GM04504 (cell line): ENCODE results near the gene CHST1.

Source experiments
- DNase-seq: peaks from one replicate; pipeline ENCODE4 v3.0.0-alpha.2; 2012; ENCODE audit warnings: low read depth

The CHST1 gene

DNA sequence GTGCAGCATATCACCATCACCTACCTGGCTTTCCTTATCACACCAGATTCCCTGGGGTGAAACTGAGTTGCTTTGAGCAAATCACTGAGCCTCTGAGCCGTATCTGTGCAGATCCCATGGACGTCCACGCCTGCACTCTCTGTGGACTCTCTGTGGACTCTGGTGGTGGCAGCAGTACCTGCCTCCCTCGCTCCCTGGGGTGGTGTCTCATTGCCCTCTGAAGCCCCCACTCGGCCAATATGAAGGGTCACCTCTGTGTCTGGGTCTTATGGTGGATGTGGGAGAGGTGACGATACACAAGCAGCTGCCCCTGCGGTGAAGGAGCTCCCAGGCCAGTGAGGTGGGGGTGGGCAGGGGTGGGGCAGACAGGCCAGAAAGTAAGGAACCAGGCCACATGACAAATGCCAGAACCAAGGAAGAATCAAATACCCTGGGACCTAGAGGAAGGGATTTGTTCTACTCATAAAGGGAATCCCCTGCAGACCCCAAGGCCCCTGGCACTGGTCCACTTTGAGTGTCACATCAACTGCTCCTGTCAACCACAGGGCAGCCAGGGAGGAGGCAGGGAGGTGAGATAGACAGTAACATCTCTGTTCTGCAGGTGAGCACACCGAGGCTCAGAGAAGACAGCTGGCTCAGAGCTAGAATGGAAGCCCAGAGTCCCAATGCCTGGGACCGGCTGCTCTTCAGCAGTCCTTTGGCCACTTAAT is 9.2 kb upstream of the CHST1 start:
- no peak for DNase-seq

DNA sequence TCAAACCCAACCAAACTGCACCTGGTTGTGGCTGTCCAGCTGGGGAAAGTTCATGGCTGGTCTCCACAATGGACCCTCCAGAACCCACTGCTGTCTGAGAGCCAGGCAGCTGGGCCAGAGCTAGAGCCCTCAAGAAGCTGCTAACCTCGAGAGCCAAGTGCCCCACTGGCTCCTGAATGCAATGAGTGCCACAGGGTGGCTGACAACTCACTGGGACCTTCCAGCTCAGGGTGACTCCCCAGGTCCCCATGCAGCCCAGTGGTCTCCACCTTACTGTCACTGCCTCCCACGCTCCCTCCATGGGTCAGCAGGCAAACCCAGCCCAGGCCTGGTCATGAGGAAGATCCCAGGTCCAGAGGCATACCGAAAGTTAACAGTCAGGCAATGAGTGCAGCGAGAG is 8.0 kb upstream of the CHST1 start:
- DNase-seq = no peak

DNA sequence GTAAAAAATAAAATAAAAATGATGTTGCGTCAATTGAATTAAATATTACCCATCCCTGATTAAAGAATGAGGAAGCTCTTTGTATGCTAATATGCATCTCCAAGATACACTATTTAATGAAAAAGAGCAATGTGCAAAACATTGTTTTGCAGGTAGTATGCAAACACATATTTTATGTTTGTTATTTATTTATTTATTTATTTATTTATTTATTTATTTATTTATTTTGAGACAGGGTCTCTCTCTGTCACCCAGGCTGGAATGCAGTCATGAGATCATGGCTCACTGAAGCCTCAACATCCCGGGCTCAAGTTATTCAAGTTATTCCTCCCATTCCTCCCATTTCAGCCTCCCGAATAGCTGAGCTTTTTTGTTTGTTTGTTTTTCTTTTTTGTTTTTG is 7.2 kb upstream of the CHST1 start:
- no peak for DNase-seq

DNA sequence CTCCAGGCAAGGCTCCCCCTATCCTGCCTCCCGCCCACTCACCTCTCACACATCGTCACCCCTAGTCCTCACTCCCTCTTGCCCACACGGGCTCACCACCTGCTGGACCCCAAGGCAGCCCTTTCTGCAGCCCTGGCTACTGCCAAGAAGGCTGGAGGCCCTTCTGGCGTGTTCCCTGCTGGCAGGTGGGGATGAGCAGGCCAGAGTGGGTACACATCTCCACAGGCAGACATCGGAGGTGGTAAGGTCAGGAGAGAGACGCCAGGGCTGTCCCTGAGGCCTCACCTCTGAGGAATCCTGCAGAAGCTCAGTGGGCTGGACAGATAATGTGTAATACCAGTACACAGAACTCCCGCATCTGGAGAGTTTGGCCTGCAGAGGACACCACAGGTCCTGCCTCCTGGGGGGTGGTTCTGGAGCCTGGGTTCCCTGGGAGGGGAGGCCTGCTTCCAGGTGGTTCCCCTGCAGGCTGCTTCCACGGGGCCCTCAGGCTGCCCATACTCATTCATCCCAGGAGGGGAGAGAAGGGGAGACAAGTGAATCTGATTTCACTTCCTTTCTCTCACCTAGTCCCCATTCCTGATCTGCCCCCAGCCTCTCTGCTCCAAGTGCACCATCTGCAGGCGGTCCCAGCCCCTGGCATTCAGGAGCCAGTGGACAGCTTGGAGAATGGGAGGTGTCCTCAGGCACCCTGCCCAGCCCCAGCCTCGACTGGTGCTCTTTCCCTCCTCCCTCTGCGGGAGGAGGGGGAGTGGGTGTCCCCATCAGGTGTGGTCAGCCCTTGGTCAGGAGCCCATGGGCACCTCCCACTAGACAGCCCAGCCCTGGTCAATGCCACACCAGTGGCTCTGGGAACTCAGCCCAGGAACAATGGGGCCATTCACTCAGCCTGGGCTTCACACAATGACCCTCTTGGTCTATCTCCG is 6.1 kb upstream of the CHST1 start:
- no peak for DNase-seq

GRCh38 chr11:45670386-45671135 is 5.1 kb upstream of the CHST1 start:
- DNase-seq = no peak

GRCh38 chr11:45669956-45670355 is 4.5 kb upstream of the CHST1 start:
- no peak for DNase-seq

DNA sequence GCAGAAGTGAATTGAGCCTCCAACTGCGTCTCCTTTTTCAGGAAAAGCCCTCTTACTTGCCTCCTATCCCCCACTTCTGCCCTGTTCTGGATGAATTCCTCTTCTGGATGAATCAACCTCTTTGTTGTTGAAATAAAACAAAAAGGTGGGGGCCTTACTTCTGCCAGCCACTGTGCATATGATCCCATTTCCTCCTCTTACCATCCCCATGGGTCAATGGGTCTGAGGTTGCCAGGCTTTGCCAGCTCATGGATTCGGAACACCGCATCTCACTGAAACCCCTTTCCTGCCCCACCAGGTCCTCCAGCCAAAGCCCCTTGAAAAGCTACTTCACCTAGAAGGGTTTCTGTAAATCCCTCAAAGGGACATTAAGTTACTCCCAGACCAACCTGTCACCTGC is 3.7 kb upstream of the CHST1 start:
- DNase-seq = no peak

GRCh38 chr11:45667929-45668680 is 2.7 kb upstream of the CHST1 start:
- no peak for DNase-seq

GRCh38 chr11:45666648-45667642 is 1.5 kb upstream of the CHST1 start:
- no peak for DNase-seq

- DNase-seq = no peak
Observed at GRCh38 chr11:45665933-45666647, 668 bp upstream of the CHST1 start.

DNA sequence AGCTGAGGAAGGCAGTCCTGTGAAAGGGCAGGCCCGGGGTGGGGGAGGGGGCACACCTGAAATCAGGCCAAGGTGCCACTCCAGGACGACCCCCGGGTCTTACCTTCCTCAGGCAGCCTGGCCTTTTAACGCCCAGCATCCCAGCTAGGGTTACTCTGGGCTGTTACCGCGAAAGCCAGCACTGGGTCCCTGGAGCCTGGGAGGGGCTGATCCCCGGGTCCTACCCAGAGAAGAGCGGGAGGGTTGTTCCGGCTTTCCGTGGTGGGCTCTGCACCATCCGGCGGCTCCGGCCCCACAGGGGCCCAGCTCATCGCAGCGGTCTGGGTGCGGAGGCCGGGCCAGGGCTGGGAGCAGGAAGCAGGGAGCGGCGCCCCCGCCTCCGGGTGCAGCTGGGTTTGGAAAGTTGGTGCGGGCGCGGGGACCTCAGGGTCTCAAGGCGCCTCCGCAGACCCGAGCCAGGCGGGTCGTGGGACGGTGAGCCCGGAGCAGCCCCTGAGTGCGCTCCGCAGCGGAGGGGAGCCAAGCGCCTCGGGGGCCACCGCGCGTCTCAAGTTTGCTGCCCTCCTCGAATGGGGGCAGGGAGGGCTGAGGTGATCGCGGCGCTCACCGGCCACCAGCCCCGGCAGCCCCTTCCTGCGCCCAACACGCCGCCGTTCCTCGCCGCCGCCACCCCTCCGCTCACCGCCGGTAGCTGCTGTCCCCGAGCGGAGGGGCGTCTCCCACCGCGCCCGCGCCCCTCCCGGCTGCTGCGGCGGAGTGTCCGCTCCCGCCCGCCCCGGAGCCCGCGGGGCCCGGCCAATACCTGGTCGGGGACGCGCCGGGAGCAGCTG is 831 bp downstream of the CHST1 start:
- no peak for DNase-seq

GRCh38 chr11:45663486-45664375 is 1.7 kb downstream of the CHST1 start:
- DNase-seq = no peak

DNA sequence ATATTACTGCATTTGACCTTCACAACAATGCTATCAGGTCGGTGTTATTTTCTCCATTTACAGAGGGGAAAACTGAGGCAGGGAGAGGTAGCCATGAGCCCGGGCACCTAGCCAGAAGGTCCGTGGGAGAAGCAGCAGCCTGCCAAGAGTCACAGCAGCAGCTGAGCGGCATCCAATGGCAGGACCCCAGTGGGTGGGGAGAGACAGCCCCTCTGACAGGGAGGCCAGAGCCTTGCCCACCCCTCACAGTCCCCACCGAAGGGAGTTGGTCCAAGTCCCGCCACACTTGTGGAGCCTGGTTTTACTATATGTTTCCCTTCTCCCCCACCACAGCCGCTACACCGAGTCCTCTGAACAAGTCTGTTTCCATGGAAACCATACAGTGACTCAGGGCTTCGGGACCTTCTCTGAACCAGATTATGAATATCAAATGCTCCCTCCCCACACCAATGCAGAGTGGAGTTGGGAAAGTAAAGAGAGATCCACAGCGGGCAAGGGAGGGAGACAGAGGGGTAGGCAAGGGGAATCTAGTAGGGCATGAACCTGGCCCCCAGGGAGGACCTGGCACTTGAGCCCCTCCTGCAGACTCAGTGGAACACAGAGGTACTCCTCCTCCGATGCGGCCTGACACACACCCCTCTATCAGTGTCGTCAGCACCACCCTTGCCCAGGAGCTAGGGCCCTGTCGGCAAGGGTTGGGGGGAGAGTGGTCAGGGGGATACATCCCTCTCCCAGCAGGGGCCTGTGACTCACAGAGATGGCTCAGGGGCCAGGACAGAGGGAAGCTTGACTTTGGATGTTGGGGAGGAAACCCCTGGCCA is 2.5 kb downstream of the CHST1 start:
- DNase-seq = peak; percentile 62

GRCh38 chr11:45662096-45662664 is 3.2 kb downstream of the CHST1 start:
- no peak for DNase-seq

DNA sequence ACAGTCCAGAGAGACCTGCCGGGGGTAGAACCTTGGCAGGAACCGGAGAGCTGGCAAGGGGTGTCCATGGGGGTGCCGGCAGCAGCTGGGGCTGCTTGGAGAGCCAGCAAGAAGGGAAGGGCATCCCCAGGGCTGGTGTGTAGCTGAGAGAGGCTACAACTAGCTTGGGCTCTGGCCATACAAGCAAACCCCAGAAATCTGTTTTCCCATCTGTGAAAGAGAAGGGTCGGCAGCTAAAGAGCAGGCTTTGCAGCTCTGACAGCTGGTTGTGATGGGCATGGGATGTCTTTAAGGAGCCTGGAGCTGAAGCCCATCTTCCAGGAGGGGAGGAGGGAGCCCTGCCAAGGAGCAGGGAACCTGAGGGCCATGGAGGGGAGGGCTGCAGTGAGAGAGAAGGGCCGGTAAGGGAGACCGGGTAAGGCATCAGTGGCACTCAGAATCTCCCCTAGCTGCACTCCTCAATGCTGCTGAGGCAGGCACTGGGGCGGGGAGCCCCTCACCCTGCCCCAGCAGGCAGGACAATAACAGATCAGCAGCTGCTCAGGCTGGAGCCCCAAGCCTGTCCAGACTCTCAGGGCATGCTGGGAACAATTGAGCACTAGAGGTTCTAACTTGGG is 3.9 kb downstream of the CHST1 start:
- no peak for DNase-seq

DNA sequence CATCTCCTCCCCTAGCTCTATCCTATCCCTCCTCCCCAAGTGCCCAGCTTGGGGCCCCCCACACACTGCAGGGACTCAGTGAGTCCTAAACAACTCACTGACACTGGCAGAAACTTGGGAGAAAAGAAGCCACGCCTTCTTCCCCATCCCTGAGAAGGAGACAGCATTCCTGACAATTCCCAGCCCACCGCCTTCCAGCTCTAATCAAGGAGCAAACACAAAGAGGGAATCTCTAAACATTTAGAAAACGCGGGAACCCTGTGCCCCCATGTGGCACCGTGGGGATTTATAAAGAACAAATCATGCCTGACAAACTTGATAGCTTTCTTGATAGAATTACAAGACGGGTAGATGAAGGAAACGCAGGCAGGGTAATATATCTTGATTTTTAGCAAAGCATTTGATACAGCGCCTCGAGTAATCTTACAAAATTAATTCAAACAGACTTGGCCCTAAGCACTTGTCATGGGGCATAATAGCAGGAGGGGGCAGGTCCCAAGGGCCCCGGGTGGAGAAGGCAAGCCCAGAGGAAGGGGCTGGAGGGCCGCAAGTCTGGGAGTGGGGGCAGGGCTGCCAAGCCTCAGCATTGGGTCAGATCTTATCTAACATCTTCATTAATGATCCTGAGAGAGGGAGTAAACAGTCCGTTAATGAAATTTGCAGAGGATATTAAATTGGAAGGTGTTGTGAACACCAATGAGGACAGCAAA is 4.5 kb downstream of the CHST1 start:
- no peak for DNase-seq
